Stimulated activated CD8-positive, alpha-beta memory T cell treated with anti-CD3 and anti-CD28 coated beads, Interleukin-12 subunit alpha, Interleukin-12 subunit beta, amount 100 ng/mL, for 24 hours (primary cell): ENCODE results near the gene LSM12.

Source experiments
- DNase-seq: peaks from one replicate; pipeline ENCODE4 v3.0.0-alpha.2; 2020; ENCODE audit errors: extremely low read depth

The LSM12 gene

DNA sequence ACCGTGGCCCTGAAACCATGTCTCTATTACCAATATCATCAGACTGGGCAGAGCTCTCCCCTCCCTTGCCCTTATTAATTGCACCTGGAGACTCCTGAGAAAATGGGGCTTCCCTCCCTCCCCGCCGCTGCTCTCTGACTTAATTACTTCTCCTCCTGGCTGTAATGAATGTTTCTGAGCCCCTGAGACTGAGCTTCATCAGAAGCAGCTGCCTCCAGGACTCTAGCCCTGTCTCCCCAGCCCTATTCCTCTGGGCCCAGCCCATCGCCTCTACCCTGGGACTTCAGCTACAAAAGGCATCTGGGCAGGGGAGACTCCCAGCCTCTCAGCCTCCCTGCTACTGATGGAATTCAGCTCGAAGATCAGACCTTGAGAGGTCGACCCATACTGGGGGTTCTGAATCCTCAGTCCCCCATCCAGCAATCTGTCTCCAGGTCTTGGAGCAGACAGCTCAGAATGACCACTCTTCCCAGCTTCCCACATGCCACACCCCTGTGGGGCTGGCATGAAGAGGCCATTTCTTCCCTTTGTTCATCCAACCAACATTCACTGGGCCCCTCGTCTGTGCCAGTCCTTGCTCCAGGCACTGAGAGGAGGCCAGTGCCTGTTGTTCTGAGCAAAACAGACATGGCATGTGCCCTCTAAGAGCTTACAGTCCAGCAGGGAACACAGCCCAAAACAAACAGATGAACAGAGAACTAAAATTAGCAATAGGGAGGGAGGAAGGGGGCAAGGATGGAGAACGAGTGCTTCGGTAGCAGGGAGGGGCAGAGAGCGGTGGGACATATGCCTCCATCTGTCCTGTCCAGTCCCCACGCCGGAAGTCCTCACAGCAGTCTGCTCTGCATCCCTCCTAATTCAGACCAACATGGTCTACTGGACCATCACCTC, 79.1 kb downstream of the LSM12 start:
- no peak for DNase-seq

DNA sequence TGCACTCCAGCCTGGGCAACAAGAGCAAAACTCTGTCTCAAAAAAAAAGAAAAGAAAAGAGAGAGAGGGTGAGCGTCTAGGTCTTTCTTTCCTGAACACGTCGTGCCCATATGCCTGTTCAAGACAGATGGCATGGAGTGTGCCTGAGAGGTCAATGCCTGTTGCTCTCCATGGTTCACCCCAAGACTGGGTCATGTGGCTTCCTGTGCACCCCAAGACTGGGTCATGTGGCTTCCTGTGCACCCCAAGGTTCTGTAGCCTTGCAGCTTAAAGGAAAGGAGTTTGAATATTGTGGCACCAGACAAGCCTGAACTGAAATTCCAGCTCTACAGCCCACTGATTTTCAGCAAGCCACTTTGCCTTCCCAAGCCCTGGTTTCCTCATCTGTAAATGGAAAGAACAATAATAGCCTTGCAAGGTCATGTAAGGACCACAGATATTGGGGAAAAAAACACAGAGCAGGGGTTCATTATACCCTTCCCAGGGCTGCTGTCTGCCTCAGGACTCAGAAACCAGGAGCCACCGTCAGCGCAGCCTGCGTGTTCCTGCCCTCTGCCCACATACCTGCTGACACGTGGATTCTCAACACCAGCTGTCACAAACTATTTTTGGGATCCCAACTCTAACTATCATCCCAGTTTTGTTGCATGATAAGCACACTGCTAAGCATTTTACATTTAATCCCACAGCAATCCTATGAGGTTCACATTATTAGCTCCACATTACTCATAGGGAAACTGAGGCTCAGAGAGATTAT, 80.1 kb downstream of the LSM12 start:
- DNase-seq: no peak

DNA sequence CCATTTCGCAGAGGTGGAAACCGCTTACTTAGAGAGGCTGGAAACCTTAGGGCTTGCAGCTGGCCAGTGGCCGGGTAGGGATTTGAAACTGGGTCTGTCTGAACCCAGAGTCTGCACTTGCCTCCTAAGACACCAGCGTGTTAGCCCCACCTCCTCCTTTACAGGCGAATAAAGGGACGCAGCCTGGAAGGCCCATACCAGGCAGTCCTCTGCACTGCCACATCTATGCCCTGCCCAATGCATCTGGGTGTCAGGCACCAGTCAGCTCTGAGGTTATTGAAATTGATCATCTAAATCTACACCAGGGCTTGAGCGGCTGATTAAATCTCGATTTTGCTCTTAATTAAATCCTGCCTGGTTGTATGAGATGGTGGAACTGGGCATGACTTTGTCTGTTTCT, 82.0 kb downstream of the LSM12 start:
- DNase-seq: no peak
